IPS-NIHi11 (cell line): Measurements from ENCODE around the gene PRDM16.
"Not testable (repeated sequence)": the region's sequence is repeated elsewhere in the genome, so short reads cannot be mapped to it uniquely, and the experiment has no call there.

Experiments
- DNase-seq: peaks from one replicate; pipeline ENCODE4 v3.0.0; 2012; ENCODE audit warnings: mixed read lengths, low spot score

PRDM16 gene

DNA sequence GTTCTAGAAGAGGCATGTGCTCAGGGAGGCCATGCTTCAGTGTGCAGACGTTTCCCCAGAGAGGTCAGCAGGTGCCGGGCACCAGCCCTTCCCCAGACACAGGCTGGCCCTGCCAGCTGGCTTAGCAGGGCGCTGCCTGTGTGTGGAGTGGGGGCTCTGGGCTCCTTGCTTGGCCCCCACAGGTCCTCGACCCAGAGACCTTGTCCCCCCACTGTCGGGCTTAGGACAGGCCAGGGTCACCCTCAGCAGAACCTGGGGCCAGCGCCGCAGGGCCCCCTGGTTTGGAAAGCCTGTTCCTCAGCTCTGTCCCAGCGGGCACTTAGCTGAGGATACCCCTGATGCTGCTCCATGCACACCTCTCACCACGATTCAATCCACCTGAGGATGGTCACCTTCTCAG, 213.2 kb downstream of the PRDM16 start:
- DNase-seq, result no peak

DNA sequence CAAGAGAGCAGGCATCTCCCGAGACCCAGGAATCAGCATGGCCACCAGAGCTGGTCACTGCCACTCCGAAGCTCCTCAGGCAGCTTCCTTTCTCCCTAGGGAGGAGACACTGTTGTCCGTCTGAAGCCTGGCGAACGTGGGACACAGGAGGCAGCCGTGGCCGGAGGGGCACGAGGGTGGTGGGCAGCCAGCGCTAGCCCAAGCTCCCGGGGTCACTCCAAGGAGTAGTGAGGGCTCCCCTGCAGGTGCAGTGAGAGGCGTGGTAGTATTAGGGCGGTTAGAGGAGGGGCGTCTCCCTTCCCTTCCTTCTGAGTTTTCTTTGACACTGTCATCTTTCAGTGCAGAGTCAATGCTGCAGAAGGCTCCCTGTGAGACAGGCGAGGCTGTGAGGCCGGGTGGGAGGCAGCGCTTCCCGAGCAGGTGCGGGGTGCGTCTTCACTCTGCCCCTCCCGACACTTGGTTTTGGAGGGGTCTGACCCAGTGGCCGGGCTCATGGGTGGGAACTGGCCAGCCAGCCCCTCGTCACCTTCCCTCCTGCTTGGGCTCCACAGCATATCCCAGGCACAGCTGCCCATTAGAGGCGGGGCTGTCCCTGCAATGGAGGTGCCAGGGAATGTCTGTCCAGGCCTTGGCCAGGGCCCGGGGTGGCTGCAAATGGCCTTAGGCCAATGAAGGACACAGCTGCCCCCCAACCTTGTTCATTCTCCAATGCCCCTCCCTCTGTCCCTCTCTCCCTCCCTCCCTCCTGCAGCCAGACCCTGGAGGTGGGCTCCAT, 213.8 kb downstream of the PRDM16 start:
- no peak for DNase-seq

GRCh38 chr1:3283849-3284248, 214.8 kb downstream of the PRDM16 start:
- peak; percentile 92 for DNase-seq

- no peak for DNase-seq
These were observed 215.7 kb downstream of the PRDM16 start for GRCh38 chr1:3284691-3285090.

GRCh38 chr1:3285106-3285740, 216.2 kb downstream of the PRDM16 start:
- DNase-seq, result no peak

DNA sequence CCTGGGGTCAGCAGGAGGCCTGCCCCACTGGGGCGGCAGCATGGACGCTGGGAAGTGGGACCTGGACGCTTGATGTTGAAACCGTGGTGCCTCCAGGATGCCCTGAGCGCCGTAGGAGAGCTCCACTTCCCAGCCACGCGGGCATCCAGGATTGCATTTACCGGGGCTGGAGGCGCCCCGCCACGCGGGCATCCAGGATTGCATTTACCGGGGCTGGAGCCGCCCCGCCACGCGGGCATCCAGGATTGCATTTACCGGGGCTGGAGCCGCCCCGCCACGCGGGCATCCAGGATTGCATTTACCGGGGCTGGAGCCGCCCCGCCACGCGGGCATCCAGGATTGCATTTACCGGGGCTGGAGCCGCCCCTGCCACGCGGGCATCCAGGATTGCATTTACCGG, 218.1 kb downstream of the PRDM16 start:
- not testable (repeated sequence) for DNase-seq

DNA sequence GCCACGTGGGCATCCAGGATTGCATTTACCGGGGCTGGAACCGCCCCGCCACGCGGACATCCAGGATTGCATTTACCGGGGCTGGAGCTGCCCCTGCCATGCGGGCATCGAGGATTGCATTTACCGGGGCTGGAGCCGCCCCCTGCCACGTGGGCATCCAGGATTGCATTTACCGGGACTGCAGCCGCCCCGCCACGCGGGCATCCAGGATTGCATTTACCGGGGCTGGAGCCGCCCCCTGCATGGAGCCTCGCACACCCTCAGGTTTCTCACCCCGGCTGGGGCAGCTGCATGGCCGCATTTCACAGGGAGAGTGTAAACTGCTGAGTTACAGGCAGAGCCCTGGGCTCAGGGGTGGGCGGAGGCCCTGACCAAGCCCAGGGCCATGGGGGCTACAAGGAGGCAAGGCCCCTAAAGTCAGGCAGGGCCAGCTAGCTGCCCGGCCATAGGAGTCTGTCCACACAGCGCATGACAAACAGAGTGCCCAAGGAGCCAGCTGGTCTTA, 218.7 kb downstream of the PRDM16 start:
- no peak for DNase-seq

GRCh38 chr1:3289502-3289901, 220.5 kb downstream of the PRDM16 start:
- DNase-seq, result no peak

DNA sequence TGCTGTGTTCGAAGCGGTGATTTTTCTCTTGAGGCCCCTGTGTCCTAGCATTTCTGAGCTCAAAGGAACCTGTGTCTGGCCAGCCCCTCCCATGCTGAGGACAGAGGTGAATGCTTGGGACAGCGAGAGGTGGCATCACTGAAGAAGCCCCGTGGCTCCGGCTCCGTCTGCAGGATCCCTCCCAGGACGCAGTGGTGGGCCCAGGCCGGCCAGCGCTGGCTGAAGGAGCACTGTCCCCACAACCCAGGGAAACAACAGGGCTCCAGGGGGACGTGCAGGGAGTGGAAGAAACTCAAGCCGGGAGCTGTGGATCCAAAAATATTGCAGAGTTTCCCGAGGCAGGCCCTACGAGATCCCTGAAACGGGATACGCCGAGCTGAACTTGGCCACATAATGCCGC, 221.4 kb downstream of the PRDM16 start:
- DNase-seq, result no peak

DNA sequence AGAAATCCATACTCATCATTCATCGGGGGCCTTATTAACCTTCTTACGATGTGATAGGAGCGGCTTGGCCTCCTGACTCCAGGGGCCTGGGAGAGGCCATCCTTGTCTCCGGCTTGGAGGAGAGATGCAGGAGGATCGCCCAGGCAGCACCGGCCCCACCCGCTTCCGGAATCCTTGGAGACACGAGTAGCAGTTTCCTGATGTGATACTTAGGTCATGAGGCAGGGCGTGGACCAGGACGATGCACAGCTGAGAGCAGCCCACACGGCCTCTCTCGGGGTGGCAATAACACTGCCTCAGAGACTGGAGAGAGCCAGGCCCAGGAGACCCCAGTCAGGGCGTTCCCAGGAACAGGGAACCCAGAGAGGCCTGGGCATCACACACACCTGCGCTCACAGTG, 221.9 kb downstream of the PRDM16 start:
- DNase-seq, result no peak

DNA sequence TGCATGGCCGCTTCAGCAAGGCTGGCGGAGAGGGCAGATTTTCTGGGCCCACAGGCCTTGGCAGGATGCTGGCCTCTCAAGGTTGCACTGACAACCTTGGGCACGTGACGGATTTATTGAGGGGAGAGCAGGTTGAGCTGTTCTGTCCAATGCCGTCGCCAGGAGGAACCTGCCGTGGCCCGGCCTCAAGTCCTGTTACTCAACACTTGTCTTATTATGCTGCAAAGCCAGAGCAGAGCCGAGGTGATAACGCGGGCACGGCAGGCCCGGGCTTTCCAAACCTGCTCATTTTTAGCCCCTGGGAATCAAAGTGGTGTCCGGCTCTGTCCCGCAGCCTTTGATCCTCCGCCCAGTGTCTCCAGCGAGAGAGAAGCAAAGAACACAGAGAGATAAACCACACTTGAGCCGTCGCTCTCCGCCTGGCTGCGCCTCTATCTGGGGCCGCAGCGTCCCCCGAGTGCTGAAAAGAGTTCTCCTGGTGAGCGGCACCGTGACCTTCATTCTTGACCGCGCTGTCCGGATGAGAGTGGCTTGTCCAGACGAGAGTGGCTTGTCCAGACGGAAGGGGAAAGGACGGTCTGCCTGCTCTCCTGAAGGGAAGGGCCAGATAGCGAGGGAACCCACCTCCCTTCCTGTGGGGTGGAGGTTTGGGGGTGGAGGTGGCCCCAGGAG, 223.2 kb downstream of the PRDM16 start:
- no peak for DNase-seq

GRCh38 chr1:3292868-3293562, 224.0 kb downstream of the PRDM16 start:
- no peak for DNase-seq

- no peak for DNase-seq
These were observed 224.6 kb downstream of the PRDM16 start for GRCh38 chr1:3293563-3294080.

GRCh38 chr1:3294450-3294849, 225.4 kb downstream of the PRDM16 start:
- DNase-seq, result no peak

GRCh38 chr1:3295846-3296245, 226.8 kb downstream of the PRDM16 start:
- DNase-seq, result no peak

- DNase-seq, result no peak
These were observed 227.3 kb downstream of the PRDM16 start for GRCh38 chr1:3296326-3296725.

DNA sequence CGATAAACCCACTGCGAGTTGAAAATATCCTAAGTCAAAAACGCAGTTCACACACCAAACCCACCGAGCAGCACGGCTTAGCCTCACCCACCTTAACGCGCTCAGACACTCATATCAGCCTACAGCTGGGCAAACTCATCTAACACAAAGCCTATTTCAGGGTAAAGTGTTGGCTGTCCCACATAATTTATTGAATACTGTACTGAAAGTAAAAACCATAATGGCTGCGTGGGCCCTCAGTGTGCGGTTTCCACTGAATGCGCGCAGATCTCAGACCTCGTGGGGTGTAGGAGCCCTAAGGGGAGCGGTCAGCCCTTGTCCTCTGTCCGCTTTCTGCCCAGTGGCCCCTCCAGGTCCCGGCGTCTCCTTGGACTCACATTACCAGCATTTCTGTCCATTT, 227.8 kb downstream of the PRDM16 start:
- no peak for DNase-seq

DNA sequence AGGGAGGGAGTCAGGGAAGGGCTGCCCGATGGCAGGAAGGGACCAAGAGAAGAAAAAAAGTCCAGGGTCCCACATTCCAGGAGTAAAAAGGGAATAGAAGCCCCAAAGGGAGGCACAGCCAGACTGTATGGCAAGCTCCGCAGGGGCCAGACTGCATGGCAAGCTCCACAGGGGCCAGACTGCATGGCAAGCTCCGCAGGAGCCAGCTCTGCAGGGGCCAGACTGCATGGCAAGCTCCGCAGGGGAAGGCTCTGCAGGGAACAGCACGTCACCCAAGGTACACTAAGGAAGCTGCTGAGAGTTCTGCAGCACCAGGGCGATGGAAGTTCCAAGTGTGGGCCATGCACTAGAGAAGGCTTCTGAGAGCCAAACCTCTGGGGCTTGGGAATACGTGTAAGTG, 228.8 kb downstream of the PRDM16 start:
- no peak for DNase-seq

DNA sequence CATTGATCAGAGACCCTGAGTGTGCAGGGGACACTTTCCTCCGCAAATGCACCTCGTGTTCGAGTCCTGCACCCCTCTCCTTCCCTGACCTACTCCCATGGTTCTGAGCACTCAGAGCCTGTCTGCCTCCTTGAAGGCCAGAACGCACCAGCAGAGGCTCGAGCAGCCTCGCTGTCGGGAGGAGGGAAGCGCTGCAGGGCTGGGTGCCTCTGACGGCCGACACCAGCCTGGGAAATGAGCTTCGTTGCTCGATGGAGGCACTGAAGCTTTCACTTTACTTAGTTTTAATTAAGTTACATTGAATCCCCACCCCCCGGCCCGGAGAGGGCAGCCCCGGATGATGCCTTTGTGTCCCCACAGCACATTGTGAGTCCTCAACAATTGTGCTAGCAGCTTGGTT, 229.2 kb downstream of the PRDM16 start:
- no peak for DNase-seq

DNA sequence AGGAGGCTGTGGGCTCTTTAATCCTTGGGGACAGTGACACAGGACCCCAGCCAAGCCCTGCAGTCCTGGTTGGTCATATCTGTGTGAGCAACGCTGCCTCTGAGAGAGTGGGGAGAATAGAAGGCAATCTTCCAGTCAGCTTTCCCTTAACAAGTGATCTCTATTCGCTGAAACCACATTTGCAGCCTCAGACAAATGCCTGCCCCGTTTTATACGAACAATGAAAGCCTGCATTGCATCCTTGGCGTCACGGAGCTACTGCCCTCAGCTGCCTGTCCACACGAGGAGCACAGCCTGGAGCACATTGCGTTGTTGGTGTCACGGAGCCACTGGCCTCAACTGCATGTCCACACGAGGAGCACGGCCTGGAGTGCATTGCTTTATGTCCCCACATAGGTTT, 235.2 kb downstream of the PRDM16 start:
- DNase-seq, result no peak

DNA sequence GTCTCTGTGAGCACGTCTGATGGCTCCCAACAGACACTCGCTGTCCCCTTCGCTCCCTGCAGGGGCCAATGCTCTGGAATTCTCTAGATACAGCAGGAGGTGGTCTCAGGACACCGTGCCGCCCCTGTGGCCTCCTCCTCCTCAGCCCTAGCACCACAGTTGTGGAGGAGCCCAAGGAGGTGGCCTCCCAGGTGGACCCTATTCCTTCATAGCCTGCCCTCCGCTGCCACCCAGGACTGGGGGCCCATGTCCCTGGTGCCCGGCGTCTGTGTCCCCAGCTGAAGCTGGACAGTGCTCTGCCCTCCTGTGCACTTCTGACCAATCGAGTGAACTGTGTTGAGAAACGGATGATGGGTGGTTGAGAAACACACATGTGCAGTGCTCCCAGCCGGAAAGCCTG, 235.7 kb downstream of the PRDM16 start:
- no peak for DNase-seq

DNA sequence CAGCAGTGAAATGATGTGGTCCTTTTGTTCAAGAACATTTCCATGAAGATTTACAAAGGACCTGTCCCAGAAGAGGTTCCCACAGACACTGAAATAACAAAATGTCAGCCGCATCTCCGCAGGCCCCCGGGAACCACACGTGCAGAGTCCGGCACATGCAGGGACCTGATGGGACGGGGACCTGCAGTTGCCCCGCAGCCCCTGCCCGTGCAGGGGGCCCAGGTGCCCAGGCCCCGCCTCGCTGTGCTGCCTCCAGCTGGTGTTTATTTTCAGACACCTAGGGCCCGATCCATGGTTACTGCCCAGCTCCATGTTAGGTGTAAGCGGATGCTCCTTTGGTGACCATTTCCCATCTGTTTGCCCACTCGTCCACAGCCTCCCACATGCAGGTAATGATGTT, 236.2 kb downstream of the PRDM16 start:
- no peak for DNase-seq
